GM23338 (cell line): ENCODE results near the gene TULP3. TPM values are rescaled to one million over a fixed set of nuclear protein-coding genes. Genes with fewer than 3 reads are reported as not detected.

Experiments used
- ATAC-seq: fragments of 200-7000 bp; cut with Tn5 transposase; 3 replicates; pipeline ENCODE4 v1.9.1; 2020
- DNase-seq: peaks from one replicate; pipeline ENCODE4 v3.0.0-alpha.2; 2015; ENCODE audit warnings: low spot score
- H2AFZ ChIP-seq: fragments of 200-600 bp; sonication (generic); 2 replicates; pipeline ENCODE4 v1.8.0; 2016; ENCODE audit warnings: antibody characterized with exemption, mild to moderate bottlenecking, moderate library complexity
- H3F3A ChIP-seq: fragments of 200-600 bp; sonication (generic); replicated peaks from 2 replicates; pipeline ENCODE4 v1.8.0; 2017; ENCODE audit warnings: antibody characterized with exemption, mixed run types, low read depth
- H3K27ac ChIP-seq: fragments of 200-600 bp; sonication (generic); 2 replicates; pipeline ENCODE4 v1.6.1; 2016; ENCODE audit warnings: low read depth
- H3K27me3 ChIP-seq: fragments of 200-600 bp; sonication (generic); 2 replicates; pipeline ENCODE4 v1.8.0; 2016; ENCODE audit warnings: mild to moderate bottlenecking, mixed run types, moderate library complexity; ENCODE audit not compliant: insufficient read depth
- H3K36me3 ChIP-seq: fragments of 200-600 bp; sonication (generic); 2 replicates; pipeline ENCODE4 v1.8.0; 2016; ENCODE audit warnings: mild to moderate bottlenecking; ENCODE audit not compliant: insufficient read depth
- H3K4me1 ChIP-seq: fragments of 200-600 bp; sonication (generic); 2 replicates; pipeline ENCODE4 v1.8.0; 2016; ENCODE audit warnings: mild to moderate bottlenecking, moderate library complexity; ENCODE audit not compliant: insufficient read depth
- H3K4me2 ChIP-seq: fragments of 200-600 bp; sonication (generic); 2 replicates; pipeline ENCODE4 v1.7.1; 2017; ENCODE audit warnings: mixed run types
- H3K4me3 ChIP-seq: fragments of 200-600 bp; sonication (generic); 2 replicates; pipeline ENCODE4 v1.6.1; 2016; ENCODE audit warnings: mixed run types
- H3K79me2 ChIP-seq: fragments of 200-600 bp; sonication (generic); replicated peaks from 2 replicates; pipeline ENCODE4 v1.8.0; 2017; ENCODE audit warnings: mild to moderate bottlenecking; ENCODE audit not compliant: insufficient read depth
- H3K9me2 ChIP-seq: fragments of 200-600 bp; sonication (generic); 2 replicates; pipeline ENCODE4 v1.8.0; 2017; ENCODE audit not compliant: insufficient read depth
- H4K20me1 ChIP-seq: fragments of 200-600 bp; sonication (generic); replicated peaks from 2 replicates; pipeline ENCODE4 v1.8.0; 2017; ENCODE audit warnings: mild to moderate bottlenecking; ENCODE audit not compliant: insufficient read depth
- H3K27ac Mint-ChIP-seq: 2 replicates; pipeline ENCODE4 v1.8.0; 2020; ENCODE audit warnings: inconsistent platforms, mild to moderate bottlenecking, moderate library complexity, mixed read lengths
- H3K27me3 Mint-ChIP-seq: 3 replicates; pipeline ENCODE4 v1.8.0; 2022; ENCODE audit warnings: low read depth, mild to moderate bottlenecking, moderate library complexity, mixed read lengths, inconsistent platforms; ENCODE audit not compliant: insufficient read depth, poor library complexity
- H3K36me3 Mint-ChIP-seq: 3 replicates; pipeline ENCODE4 v1.8.0; 2021; ENCODE audit warnings: low read depth, mild to moderate bottlenecking, inconsistent platforms, moderate library complexity, mixed read lengths
- H3K4me1 Mint-ChIP-seq: 3 replicates; pipeline ENCODE4 v1.8.0; 2020; ENCODE audit warnings: mild to moderate bottlenecking, inconsistent platforms, mixed read lengths
- H3K4me3 Mint-ChIP-seq: 3 replicates; pipeline ENCODE4 v1.8.0; 2021; ENCODE audit warnings: moderate library complexity, mild to moderate bottlenecking, inconsistent platforms, mixed read lengths
- H3K9me3 Mint-ChIP-seq: 3 replicates; pipeline ENCODE4 v1.8.0; 2020; ENCODE audit warnings: moderate library complexity, mild to moderate bottlenecking, inconsistent platforms, mixed read lengths
- POLR2AphosphoS5 ChIP-seq: IDR thresholded peaks from 2 replicates; pipeline ENCODE4 v1.6.1; 2016; ENCODE audit warnings: antibody characterized with exemption, low read depth
- polyA plus RNA-seq: library from polyadenylated mRNA; unstranded; fragments of >200 nt; fragmentation: Nextera tagmentation; extraction: Ambion mirVana; gene quantifications from 2 replicates; pipeline ENCODE4 v1.2.1, GENCODE V29; 2016
- total RNA-seq: library from RNA; depleted of rRNA; stranded (reverse); fragments of >200 nt; shearing (Covaris generic); gene quantifications from 2 replicates; pipeline ENCODE4 v1.2.3, GENCODE V29; 2014
- TF ChIP-seq, protein P1 (sequence below): IDR thresholded peaks from one replicate; pipeline ENCODE4 v1.6.1; 2018; ENCODE audit warnings: antibody characterized with exemption; ENCODE audit not compliant: unreplicated experiment
- TF ChIP-seq, protein P2 (sequence below), 2 experiments: fragments of 200-600 bp in 1 of 2; sonication (generic) in 1 of 2; conservative IDR thresholded peaks; 2 replicates each; pipeline versions ENCODE4 v1.5.1 to v1.6.1; 2016 to 2017; ENCODE audit warnings: antibody characterized with exemption in 2 of 2, low read depth in 2 of 2, mild to moderate bottlenecking in 2 of 2, moderate library complexity in 1 of 2

TULP3 gene
- total and polyA plus RNA-seq, 2 experiments from 2014 or later: 15.1 to 18.8 TPM

DNA sequence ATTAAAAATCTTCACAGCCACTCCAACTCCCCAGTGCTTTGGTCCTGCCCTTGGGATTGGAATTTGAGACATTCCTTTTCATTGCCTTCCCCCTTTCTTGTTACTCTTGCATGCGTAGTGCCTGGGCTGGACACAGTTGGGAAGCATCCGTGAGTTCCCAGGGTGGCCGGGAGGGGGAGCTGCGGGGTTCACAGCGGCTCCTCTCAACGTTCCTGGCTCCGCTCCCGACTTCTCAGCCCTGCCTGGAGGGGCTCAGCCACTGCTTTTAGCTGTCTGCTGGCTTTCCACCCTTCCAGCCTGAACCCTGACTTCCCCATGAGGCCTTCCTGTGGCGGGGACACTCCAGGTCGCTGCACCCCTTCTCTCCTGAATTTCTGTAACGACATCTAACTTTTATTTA, 37.1 kb upstream of the TULP3 start:
- Histone ChIP-seq H2AFZ (no peak overlapping the region), H3K27me3 (no peaks in the 10 kb centered on the region), H3F3A (0 out of 2 replicates have a peak, but pooled peaks cover 5% of the 10 kb centered on the region), H3K4me3 (no peak overlapping the region), H3K4me1 (peaks cover 8% of the 10 kb centered on the region; the same call in 1 of the 2 replicates), H3K27ac (peak overlapping the region; percentile 0; the same call in 1 of the 2 replicates), H3K9me2 (no peaks in the 10 kb centered on the region), H3K4me2 (no peak overlapping the region), H3K79me2 (no peaks in the 10 kb centered on the region), H4K20me1 (peaks cover 9% of the 10 kb centered on the region; the same call in 1 of the 2 replicates), H3K36me3 (0 out of 2 replicates have a peak, but pooled peaks cover 5% of the 10 kb centered on the region)
- ATAC-seq: peak; percentile 96
- Mint-ChIP-seq H3K36me3 (peaks cover 8% of the 10 kb centered on the region), H3K27me3 (peaks cover 20% of the 10 kb centered on the region), H3K27ac (no peak overlapping the region), H3K9me3 (no peaks in the 10 kb centered on the region), H3K4me1 (peaks cover 18% of the 10 kb centered on the region), H3K4me3 (no peak overlapping the region)
- TF ChIP-seq, protein P1, sequence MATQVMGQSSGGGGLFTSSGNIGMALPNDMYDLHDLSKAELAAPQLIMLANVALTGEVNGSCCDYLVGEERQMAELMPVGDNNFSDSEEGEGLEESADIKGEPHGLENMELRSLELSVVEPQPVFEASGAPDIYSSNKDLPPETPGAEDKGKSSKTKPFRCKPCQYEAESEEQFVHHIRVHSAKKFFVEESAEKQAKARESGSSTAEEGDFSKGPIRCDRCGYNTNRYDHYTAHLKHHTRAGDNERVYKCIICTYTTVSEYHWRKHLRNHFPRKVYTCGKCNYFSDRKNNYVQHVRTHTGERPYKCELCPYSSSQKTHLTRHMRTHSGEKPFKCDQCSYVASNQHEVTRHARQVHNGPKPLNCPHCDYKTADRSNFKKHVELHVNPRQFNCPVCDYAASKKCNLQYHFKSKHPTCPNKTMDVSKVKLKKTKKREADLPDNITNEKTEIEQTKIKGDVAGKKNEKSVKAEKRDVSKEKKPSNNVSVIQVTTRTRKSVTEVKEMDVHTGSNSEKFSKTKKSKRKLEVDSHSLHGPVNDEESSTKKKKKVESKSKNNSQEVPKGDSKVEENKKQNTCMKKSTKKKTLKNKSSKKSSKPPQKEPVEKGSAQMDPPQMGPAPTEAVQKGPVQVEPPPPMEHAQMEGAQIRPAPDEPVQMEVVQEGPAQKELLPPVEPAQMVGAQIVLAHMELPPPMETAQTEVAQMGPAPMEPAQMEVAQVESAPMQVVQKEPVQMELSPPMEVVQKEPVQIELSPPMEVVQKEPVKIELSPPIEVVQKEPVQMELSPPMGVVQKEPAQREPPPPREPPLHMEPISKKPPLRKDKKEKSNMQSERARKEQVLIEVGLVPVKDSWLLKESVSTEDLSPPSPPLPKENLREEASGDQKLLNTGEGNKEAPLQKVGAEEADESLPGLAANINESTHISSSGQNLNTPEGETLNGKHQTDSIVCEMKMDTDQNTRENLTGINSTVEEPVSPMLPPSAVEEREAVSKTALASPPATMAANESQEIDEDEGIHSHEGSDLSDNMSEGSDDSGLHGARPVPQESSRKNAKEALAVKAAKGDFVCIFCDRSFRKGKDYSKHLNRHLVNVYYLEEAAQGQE: no peak
- TF ChIP-seq, protein P2, sequence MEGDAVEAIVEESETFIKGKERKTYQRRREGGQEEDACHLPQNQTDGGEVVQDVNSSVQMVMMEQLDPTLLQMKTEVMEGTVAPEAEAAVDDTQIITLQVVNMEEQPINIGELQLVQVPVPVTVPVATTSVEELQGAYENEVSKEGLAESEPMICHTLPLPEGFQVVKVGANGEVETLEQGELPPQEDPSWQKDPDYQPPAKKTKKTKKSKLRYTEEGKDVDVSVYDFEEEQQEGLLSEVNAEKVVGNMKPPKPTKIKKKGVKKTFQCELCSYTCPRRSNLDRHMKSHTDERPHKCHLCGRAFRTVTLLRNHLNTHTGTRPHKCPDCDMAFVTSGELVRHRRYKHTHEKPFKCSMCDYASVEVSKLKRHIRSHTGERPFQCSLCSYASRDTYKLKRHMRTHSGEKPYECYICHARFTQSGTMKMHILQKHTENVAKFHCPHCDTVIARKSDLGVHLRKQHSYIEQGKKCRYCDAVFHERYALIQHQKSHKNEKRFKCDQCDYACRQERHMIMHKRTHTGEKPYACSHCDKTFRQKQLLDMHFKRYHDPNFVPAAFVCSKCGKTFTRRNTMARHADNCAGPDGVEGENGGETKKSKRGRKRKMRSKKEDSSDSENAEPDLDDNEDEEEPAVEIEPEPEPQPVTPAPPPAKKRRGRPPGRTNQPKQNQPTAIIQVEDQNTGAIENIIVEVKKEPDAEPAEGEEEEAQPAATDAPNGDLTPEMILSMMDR (conservative IDR thresholded peaks at IDR 0.05; ENCODE audit: low read depth in 2 of 2): peak; percentile 89 to 91
- peak; percentile 95 for DNase-seq

DNA sequence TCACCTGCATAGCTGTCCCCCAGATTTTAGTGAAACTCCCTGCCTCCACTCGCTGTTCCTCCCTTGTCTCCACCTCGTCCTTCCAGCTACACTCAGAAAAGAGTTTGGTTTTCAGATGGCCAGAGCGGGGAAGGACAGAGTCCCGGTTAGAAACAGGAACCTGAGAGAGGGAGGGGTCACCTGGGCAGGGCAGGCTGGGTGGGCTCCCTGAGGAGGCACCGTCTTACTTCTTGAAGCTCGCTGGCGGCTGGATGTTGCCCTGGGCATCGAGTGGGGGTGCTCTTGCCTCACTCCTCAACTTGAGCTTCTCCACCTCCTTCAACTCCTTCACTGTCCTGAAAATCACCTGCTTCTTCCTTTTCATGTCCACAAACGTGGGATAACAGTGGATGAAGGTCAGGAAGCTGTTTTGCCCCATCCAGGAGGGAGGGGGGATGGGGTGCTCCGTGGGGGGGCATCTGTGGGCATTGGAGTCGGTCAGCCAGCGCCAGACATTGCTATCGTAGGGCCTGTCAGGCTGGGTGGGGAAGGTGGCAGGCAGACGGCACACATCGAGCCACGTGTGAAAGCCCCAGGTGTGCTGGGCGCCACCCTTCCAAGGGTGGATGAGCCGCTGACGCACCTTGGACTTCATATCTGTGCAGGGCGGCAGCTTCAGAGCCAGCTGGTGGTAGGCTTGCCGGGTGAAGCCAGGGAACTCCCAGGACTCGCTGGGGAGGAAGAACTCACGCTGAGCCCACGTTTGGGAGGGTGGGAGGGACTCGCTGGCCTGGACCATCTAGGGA, 35.8 kb upstream of the TULP3 start:
- Histone ChIP-seq H3K4me1 (peaks cover 8% of the 10 kb centered on the region; the same call in 1 of the 2 replicates), H2AFZ (no peak overlapping the region), H4K20me1 (peaks cover 9% of the 10 kb centered on the region; the same call in 1 of the 2 replicates), H3K4me2 (no peak overlapping the region), H3K27ac (no peak overlapping the region), H3K27me3 (no peaks in the 10 kb centered on the region), H3F3A (0 out of 2 replicates have a peak, but pooled peaks cover 7% of the 10 kb centered on the region), H3K79me2 (no peaks in the 10 kb centered on the region), H3K36me3 (peaks cover 12% of the 10 kb centered on the region; the same call in 1 of the 2 replicates), H3K4me3 (no peak overlapping the region), H3K9me2 (no peaks in the 10 kb centered on the region)
- ATAC-seq: no peak
- Mint-ChIP-seq H3K4me3 (no peak overlapping the region), H3K4me1 (peaks cover 18% of the 10 kb centered on the region), H3K36me3 (peaks cover 20% of the 10 kb centered on the region), H3K27me3 (peaks cover 24% of the 10 kb centered on the region), H3K27ac (no peak overlapping the region), H3K9me3 (no peaks in the 10 kb centered on the region)
- no peak for DNase-seq
- no peak for TF ChIP-seq POLR2AphosphoS5
- TF ChIP-seq, protein P2 (conservative IDR thresholded peaks at IDR 0.05; ENCODE audit: low read depth in 2 of 2): 0 out of 4 replicates have a peak, but pooled peaks of 1 of the 2 experiments have one; percentile 14
